Measurements from ENCODE around the gene SF1.
A peak's percentile ranks its signal among the peaks of the same experiment; 100 is the strongest.

The SF1 gene

GRCh38 chr11:64776425-64776824 is 1.9 kb downstream of the SF1 start:
- H3K9ac ChIP-seq (ENCODE audit: low read length in 2 of 2), result peak overlapping the region; percentile 84 to 86
- peaks cover 36 to 51% of the 10 kb centered on the region in 2 donors for H3K36me3 ChIP-seq (ENCODE audit: control insufficient read depth in 2 of 2, insufficient read depth in 2 of 2, low read length in 2 of 2)
- no peaks in the 10 kb centered on the region for H3K9me3 ChIP-seq (ENCODE audit: control insufficient read depth in 2 of 2, low read length in 2 of 2)
- peaks cover 31% of the 10 kb centered on the region for H3K4me1 ChIP-seq (ENCODE audit: control insufficient read depth, insufficient read depth, low read length)
- no peak overlapping the region for H3K27ac ChIP-seq (ENCODE audit: low read length)
- H3K27me3 ChIP-seq (ENCODE audit: control insufficient read depth in 1 of 2, insufficient read depth in 2 of 2, low read length in 2 of 2), result no peaks in the 10 kb centered on the region
- peak overlapping the region; percentile 95 to 98 for H3K4me3 ChIP-seq (ENCODE audit: low read length in 2 of 2)

- no peak overlapping the region for H3K9ac ChIP-seq (ENCODE audit: low read length in 2 of 2)
- H3K36me3 ChIP-seq (ENCODE audit: control insufficient read depth in 2 of 2, insufficient read depth in 2 of 2, low read length in 2 of 2), result peaks cover 58 to 73% of the 10 kb centered on the region in 2 donors
- no peaks in the 10 kb centered on the region for H3K9me3 ChIP-seq (ENCODE audit: control insufficient read depth in 2 of 2, low read length in 2 of 2)
- H3K27me3 ChIP-seq (ENCODE audit: control insufficient read depth in 1 of 2, insufficient read depth in 2 of 2, low read length in 2 of 2), result no peaks in the 10 kb centered on the region
- no peak overlapping the region for H3K27ac ChIP-seq (ENCODE audit: low read length)
- no peak overlapping the region for H3K4me3 ChIP-seq (ENCODE audit: low read length in 2 of 2)
- H3K4me1 ChIP-seq (ENCODE audit: control insufficient read depth, insufficient read depth, low read length), result peaks cover 29% of the 10 kb centered on the region
Observed at GRCh38 chr11:64774144-64774543, 4.2 kb downstream of the SF1 start.

GRCh38 chr11:64772303-64773018 is 5.9 kb downstream of the SF1 start:
- Histone ChIP-seq H3K4me3 (ENCODE audit: low read length in 2 of 2) (no peak overlapping the region), H3K4me1 (ENCODE audit: control insufficient read depth, insufficient read depth, low read length) (peaks cover 36% of the 10 kb centered on the region)

GRCh38 chr11:64771861-64772260 is 6.5 kb downstream of the SF1 start:
- Histone ChIP-seq H3K9me3 (ENCODE audit: control insufficient read depth in 2 of 2, low read length in 2 of 2) (no peaks in the 10 kb centered on the region), H3K4me1 (ENCODE audit: control insufficient read depth, insufficient read depth, low read length) (peaks cover 34% of the 10 kb centered on the region), H3K9ac (ENCODE audit: low read length in 2 of 2) (no peak overlapping the region), H3K36me3 (ENCODE audit: control insufficient read depth in 2 of 2, insufficient read depth in 2 of 2, low read length in 2 of 2) (peaks cover 81 to 93% of the 10 kb centered on the region in 2 donors), H3K27ac (ENCODE audit: low read length) (peak overlapping the region; percentile 7), H3K27me3 (ENCODE audit: control insufficient read depth in 1 of 2, insufficient read depth in 2 of 2, low read length in 2 of 2) (no peaks in the 10 kb centered on the region), H3K4me3 (ENCODE audit: low read length in 2 of 2) (no peak overlapping the region)

More at GRCh38 chr11:64772303-64773018, 5.9 kb downstream of the SF1 start:
- Histone ChIP-seq H3K27ac (ENCODE audit: low read length) (no peak overlapping the region), H3K36me3 (ENCODE audit: control insufficient read depth in 2 of 2, insufficient read depth in 2 of 2, low read length in 2 of 2) (peaks cover 75 to 90% of the 10 kb centered on the region in 2 donors), H3K27me3 (ENCODE audit: control insufficient read depth in 1 of 2, insufficient read depth in 2 of 2, low read length in 2 of 2) (no peaks in the 10 kb centered on the region), H3K9ac (ENCODE audit: low read length in 2 of 2) (no peak overlapping the region), H3K9me3 (ENCODE audit: control insufficient read depth in 2 of 2, low read length in 2 of 2) (no peaks in the 10 kb centered on the region)

- Histone ChIP-seq H3K9ac (ENCODE audit: low read length in 2 of 2) (no peak overlapping the region), H3K27ac (ENCODE audit: low read length) (no peak overlapping the region), H3K36me3 (ENCODE audit: control insufficient read depth in 2 of 2, insufficient read depth in 2 of 2, low read length in 2 of 2) (peaks cover 80 to 84% of the 10 kb centered on the region in 2 donors)
Observed at GRCh38 chr11:64770120-64770519, 8.2 kb downstream of the SF1 start.

GRCh38 chr11:64769283-64769682 is 9.1 kb downstream of the SF1 start:
- Histone ChIP-seq H3K27me3 (ENCODE audit: control insufficient read depth in 1 of 2, insufficient read depth in 2 of 2, low read length in 2 of 2) (no peaks in the 10 kb centered on the region), H3K36me3 (ENCODE audit: control insufficient read depth in 2 of 2, insufficient read depth in 2 of 2, low read length in 2 of 2) (peaks cover 84 to 86% of the 10 kb centered on the region in 2 donors), H3K27ac (ENCODE audit: low read length) (no peak overlapping the region), H3K4me3 (ENCODE audit: low read length in 2 of 2) (no peak overlapping the region), H3K9ac (ENCODE audit: low read length in 2 of 2) (no peak overlapping the region), H3K4me1 (ENCODE audit: control insufficient read depth, insufficient read depth, low read length) (peaks cover 29% of the 10 kb centered on the region), H3K9me3 (ENCODE audit: control insufficient read depth in 2 of 2, low read length in 2 of 2) (no peaks in the 10 kb centered on the region)

More at GRCh38 chr11:64770120-64770519, 8.2 kb downstream of the SF1 start:
- no peaks in the 10 kb centered on the region for H3K27me3 ChIP-seq (ENCODE audit: control insufficient read depth in 1 of 2, insufficient read depth in 2 of 2, low read length in 2 of 2)
- peaks cover 22% of the 10 kb centered on the region for H3K4me1 ChIP-seq (ENCODE audit: control insufficient read depth, insufficient read depth, low read length)
- no peak overlapping the region for H3K4me3 ChIP-seq (ENCODE audit: low read length in 2 of 2)
- H3K9me3 ChIP-seq (ENCODE audit: control insufficient read depth in 2 of 2, low read length in 2 of 2), result no peaks in the 10 kb centered on the region

- Histone ChIP-seq H3K9me3 (ENCODE audit: control insufficient read depth in 2 of 2, low read length in 2 of 2) (no peaks in the 10 kb centered on the region), H3K36me3 (ENCODE audit: control insufficient read depth in 2 of 2, insufficient read depth in 2 of 2, low read length in 2 of 2) (peaks cover 83 to 88% of the 10 kb centered on the region in 2 donors), H3K4me3 (ENCODE audit: low read length in 2 of 2) (no peak overlapping the region), H3K27me3 (ENCODE audit: control insufficient read depth in 1 of 2, insufficient read depth in 2 of 2, low read length in 2 of 2) (no peaks in the 10 kb centered on the region), H3K4me1 (ENCODE audit: control insufficient read depth, insufficient read depth, low read length) (peaks cover 35% of the 10 kb centered on the region), H3K9ac (ENCODE audit: low read length in 2 of 2) (no peak overlapping the region), H3K27ac (ENCODE audit: low read length) (peak overlapping the region; percentile 78)
Observed at GRCh38 chr11:64768300-64768694, 10.0 kb downstream of the SF1 start.

GRCh38 chr11:64767344-64768299 is 10.7 kb downstream of the SF1 start:
- H3K36me3 ChIP-seq (ENCODE audit: control insufficient read depth in 2 of 2, insufficient read depth in 2 of 2, low read length in 2 of 2), result peaks cover 82% of the 10 kb centered on the region in 2 donors
- peaks cover 35% of the 10 kb centered on the region for H3K4me1 ChIP-seq (ENCODE audit: control insufficient read depth, insufficient read depth, low read length)
- H3K27ac ChIP-seq (ENCODE audit: low read length), result peak overlapping the region; percentile 78
- peak overlapping the region in 1 of 2 donors; percentile 5 for H3K9ac ChIP-seq (ENCODE audit: low read length in 2 of 2)
- no peaks in the 10 kb centered on the region for H3K27me3 ChIP-seq (ENCODE audit: control insufficient read depth in 1 of 2, insufficient read depth in 2 of 2, low read length in 2 of 2)
- H3K9me3 ChIP-seq (ENCODE audit: control insufficient read depth in 2 of 2, low read length in 2 of 2), result no peaks in the 10 kb centered on the region
- no peak overlapping the region for H3K4me3 ChIP-seq (ENCODE audit: low read length in 2 of 2)

- peaks cover 38% of the 10 kb centered on the region for H3K4me1 ChIP-seq (ENCODE audit: control insufficient read depth, insufficient read depth, low read length)
- H3K36me3 ChIP-seq (ENCODE audit: control insufficient read depth in 2 of 2, insufficient read depth in 2 of 2, low read length in 2 of 2), result peaks cover 79 to 80% of the 10 kb centered on the region in 2 donors
- no peaks in the 10 kb centered on the region for H3K27me3 ChIP-seq (ENCODE audit: control insufficient read depth in 1 of 2, insufficient read depth in 2 of 2, low read length in 2 of 2)
- peak overlapping the region in 1 of 2 donors; percentile 5 for H3K9ac ChIP-seq (ENCODE audit: low read length in 2 of 2)
- no peak overlapping the region for H3K4me3 ChIP-seq (ENCODE audit: low read length in 2 of 2)
- H3K9me3 ChIP-seq (ENCODE audit: control insufficient read depth in 2 of 2, low read length in 2 of 2), result no peaks in the 10 kb centered on the region
- peak overlapping the region; percentile 78 for H3K27ac ChIP-seq (ENCODE audit: low read length)
Observed at GRCh38 chr11:64766881-64767280, 11.5 kb downstream of the SF1 start.

- no peak overlapping the region for H3K27ac ChIP-seq (ENCODE audit: low read length)
Observed at GRCh38 chr11:64765851-64766665, 12.3 kb downstream of the SF1 start.

More at GRCh38 chr11:64765851-64766665, 12.3 kb downstream of the SF1 start:
- H3K36me3 ChIP-seq (ENCODE audit: control insufficient read depth in 2 of 2, insufficient read depth in 2 of 2, low read length in 2 of 2), result peaks cover 71 to 72% of the 10 kb centered on the region in 2 donors
- peaks cover 44% of the 10 kb centered on the region for H3K4me1 ChIP-seq (ENCODE audit: control insufficient read depth, insufficient read depth, low read length)
- H3K9me3 ChIP-seq (ENCODE audit: control insufficient read depth in 2 of 2, low read length in 2 of 2), result no peaks in the 10 kb centered on the region
- H3K4me3 ChIP-seq (ENCODE audit: low read length in 2 of 2), result no peak overlapping the region
- H3K9ac ChIP-seq (ENCODE audit: low read length in 2 of 2), result no peak overlapping the region
- H3K27me3 ChIP-seq (ENCODE audit: control insufficient read depth in 1 of 2, insufficient read depth in 2 of 2, low read length in 2 of 2), result no peaks in the 10 kb centered on the region

Measured in stomach smooth muscle (tissue), 2 donors.